ENCODE results near the gene CNTNAP2. TPM values are rescaled to one million over a fixed set of nuclear protein-coding genes. Genes with fewer than 3 reads are reported as not detected.

Gene CNTNAP2
- total and polyA plus RNA-seq, 4 donors: 41.3 to 127 (median 67.8) TPM

- WGBS (ENCODE audit: insufficient coverage): no CpG with 5 or more reads among the region's 1 CpG
- no peak overlapping the region for H3K27ac ChIP-seq (ENCODE audit: low read depth, low read length)
- H3K4me1 ChIP-seq (ENCODE audit: control insufficient read depth, insufficient read depth, low read length): no peaks in the 10 kb centered on the region
- H3K4me3 ChIP-seq (ENCODE audit: low read depth, low read length): no peak overlapping the region
- H3K27me3 ChIP-seq (ENCODE audit: control insufficient read depth, insufficient read depth, low read length): no peaks in the 10 kb centered on the region
- no peaks in the 10 kb centered on the region for H3K9me3 ChIP-seq (ENCODE audit: control insufficient read depth, insufficient read depth, low read length)
- H3K36me3 ChIP-seq (ENCODE audit: control insufficient read depth, insufficient read depth, low read length): no peaks in the 10 kb centered on the region
- no peak for DNase-seq (ENCODE audit: low read depth in 4 of 6, low spot score in 6 of 6)
Measured at GRCh38 chr7:148127374-148127773, 2010.8 kb downstream of the CNTNAP2 start.

GRCh38 chr7:148129023-148129422, 2012.4 kb downstream of the CNTNAP2 start:
- Histone ChIP-seq H3K36me3 (ENCODE audit: control insufficient read depth, insufficient read depth, low read length) (no peaks in the 10 kb centered on the region), H3K9me3 (ENCODE audit: control insufficient read depth, insufficient read depth, low read length) (no peaks in the 10 kb centered on the region), H3K4me1 (ENCODE audit: control insufficient read depth, insufficient read depth, low read length) (no peaks in the 10 kb centered on the region), H3K27ac (ENCODE audit: low read depth, low read length) (no peak overlapping the region), H3K27me3 (ENCODE audit: control insufficient read depth, insufficient read depth, low read length) (no peaks in the 10 kb centered on the region), H3K4me3 (ENCODE audit: low read depth, low read length) (no peak overlapping the region)
- WGBS (ENCODE audit: insufficient coverage): 99% methylated on average over 5 of the region's 6 CpGs
- DNase-seq (ENCODE audit: low read depth in 4 of 6, low spot score in 6 of 6): no peak

- Histone ChIP-seq H3K27ac (ENCODE audit: low read depth, low read length) (no peak overlapping the region), H3K27me3 (ENCODE audit: control insufficient read depth, insufficient read depth, low read length) (no peaks in the 10 kb centered on the region), H3K36me3 (ENCODE audit: control insufficient read depth, insufficient read depth, low read length) (no peaks in the 10 kb centered on the region), H3K9me3 (ENCODE audit: control insufficient read depth, insufficient read depth, low read length) (no peaks in the 10 kb centered on the region), H3K4me1 (ENCODE audit: control insufficient read depth, insufficient read depth, low read length) (no peaks in the 10 kb centered on the region), H3K4me3 (ENCODE audit: low read depth, low read length) (no peak overlapping the region)
- WGBS (ENCODE audit: insufficient coverage): no CpG with 5 or more reads among the region's 2 CpGs
- DNase-seq (ENCODE audit: low read depth in 4 of 6, low spot score in 6 of 6): no peak
Measured at GRCh38 chr7:148135116-148135515, 2018.5 kb downstream of the CNTNAP2 start.

- Histone ChIP-seq H3K9me3 (ENCODE audit: control insufficient read depth, insufficient read depth, low read length) (no peaks in the 10 kb centered on the region), H3K4me1 (ENCODE audit: control insufficient read depth, insufficient read depth, low read length) (no peaks in the 10 kb centered on the region), H3K27me3 (ENCODE audit: control insufficient read depth, insufficient read depth, low read length) (no peaks in the 10 kb centered on the region), H3K36me3 (ENCODE audit: control insufficient read depth, insufficient read depth, low read length) (no peaks in the 10 kb centered on the region), H3K27ac (ENCODE audit: low read depth, low read length) (no peak overlapping the region), H3K4me3 (ENCODE audit: low read depth, low read length) (no peak overlapping the region)
- DNase-seq (ENCODE audit: low read depth in 4 of 6, low spot score in 6 of 6): no peak
- WGBS (ENCODE audit: insufficient coverage): 90% methylated on average over 2 of the region's 3 CpGs
Measured at GRCh38 chr7:148135997-148136396, 2019.4 kb downstream of the CNTNAP2 start.

GRCh38 chr7:148142660-148143248, 2026.2 kb downstream of the CNTNAP2 start:
- WGBS (ENCODE audit: insufficient coverage): no CpG with 5 or more reads among the region's 4 CpGs

GRCh38 chr7:148144827-148145226, 2028.2 kb downstream of the CNTNAP2 start:
- 0% methylated on average over 1 of the region's 4 CpGs for WGBS (ENCODE audit: insufficient coverage)
- H3K27me3 ChIP-seq (ENCODE audit: control insufficient read depth, insufficient read depth, low read length): no peaks in the 10 kb centered on the region
- H3K36me3 ChIP-seq (ENCODE audit: control insufficient read depth, insufficient read depth, low read length): no peaks in the 10 kb centered on the region
- no peak overlapping the region for H3K4me3 ChIP-seq (ENCODE audit: low read depth, low read length)
- H3K27ac ChIP-seq (ENCODE audit: low read depth, low read length): peak overlapping the region; percentile 1
- H3K4me1 ChIP-seq (ENCODE audit: control insufficient read depth, insufficient read depth, low read length): no peaks in the 10 kb centered on the region
- peak in 2 of 6 donors; percentile 38 to 52 for DNase-seq (ENCODE audit: low read depth in 4 of 6, low spot score in 6 of 6)
- peaks cover 2% of the 10 kb centered on the region for H3K9me3 ChIP-seq (ENCODE audit: control insufficient read depth, insufficient read depth, low read length)

More at GRCh38 chr7:148142660-148143248, 2026.2 kb downstream of the CNTNAP2 start:
- Histone ChIP-seq H3K27ac (ENCODE audit: low read depth, low read length) (no peak overlapping the region), H3K9me3 (ENCODE audit: control insufficient read depth, insufficient read depth, low read length) (peaks cover 2% of the 10 kb centered on the region), H3K4me3 (ENCODE audit: low read depth, low read length) (no peak overlapping the region), H3K36me3 (ENCODE audit: control insufficient read depth, insufficient read depth, low read length) (no peaks in the 10 kb centered on the region), H3K4me1 (ENCODE audit: control insufficient read depth, insufficient read depth, low read length) (no peaks in the 10 kb centered on the region), H3K27me3 (ENCODE audit: control insufficient read depth, insufficient read depth, low read length) (no peaks in the 10 kb centered on the region)
- DNase-seq (ENCODE audit: low read depth in 4 of 6, low spot score in 6 of 6): peak in 4 of 6 donors; percentile 26 to 80 (median 50)

- Histone ChIP-seq H3K27ac (ENCODE audit: low read depth, low read length) (no peak overlapping the region), H3K9me3 (ENCODE audit: control insufficient read depth, insufficient read depth, low read length) (peaks cover 2% of the 10 kb centered on the region), H3K27me3 (ENCODE audit: control insufficient read depth, insufficient read depth, low read length) (no peaks in the 10 kb centered on the region), H3K36me3 (ENCODE audit: control insufficient read depth, insufficient read depth, low read length) (no peaks in the 10 kb centered on the region), H3K4me3 (ENCODE audit: low read depth, low read length) (no peak overlapping the region), H3K4me1 (ENCODE audit: control insufficient read depth, insufficient read depth, low read length) (no peaks in the 10 kb centered on the region)
- no CpG with 5 or more reads among the region's 2 CpGs for WGBS (ENCODE audit: insufficient coverage)
- DNase-seq (ENCODE audit: low read depth in 4 of 6, low spot score in 6 of 6): no peak
Measured at GRCh38 chr7:148146346-148146745, 2029.7 kb downstream of the CNTNAP2 start.

- no peak overlapping the region for H3K27ac ChIP-seq (ENCODE audit: low read depth, low read length)
- 100% methylated on average over 1 of the region's 6 CpGs for WGBS (ENCODE audit: insufficient coverage)
Measured at GRCh38 chr7:148147438-148147837, 2030.8 kb downstream of the CNTNAP2 start.

GRCh38 chr7:148148456-148148855, 2031.9 kb downstream of the CNTNAP2 start:
- no peak overlapping the region for H3K27ac ChIP-seq (ENCODE audit: low read depth, low read length)

More at GRCh38 chr7:148147438-148147837, 2030.8 kb downstream of the CNTNAP2 start:
- no peaks in the 10 kb centered on the region for H3K27me3 ChIP-seq (ENCODE audit: control insufficient read depth, insufficient read depth, low read length)
- DNase-seq (ENCODE audit: low read depth in 4 of 6, low spot score in 6 of 6): no peak
- no peak overlapping the region for H3K4me3 ChIP-seq (ENCODE audit: low read depth, low read length)
- no peaks in the 10 kb centered on the region for H3K36me3 ChIP-seq (ENCODE audit: control insufficient read depth, insufficient read depth, low read length)
- H3K9me3 ChIP-seq (ENCODE audit: control insufficient read depth, insufficient read depth, low read length): peaks cover 2% of the 10 kb centered on the region
- no peaks in the 10 kb centered on the region for H3K4me1 ChIP-seq (ENCODE audit: control insufficient read depth, insufficient read depth, low read length)

GRCh38 chr7:148149730-148150129, 2033.1 kb downstream of the CNTNAP2 start:
- Histone ChIP-seq H3K36me3 (ENCODE audit: control insufficient read depth, insufficient read depth, low read length) (no peaks in the 10 kb centered on the region), H3K4me1 (ENCODE audit: control insufficient read depth, insufficient read depth, low read length) (peaks cover 9% of the 10 kb centered on the region), H3K4me3 (ENCODE audit: low read depth, low read length) (no peak overlapping the region), H3K27me3 (ENCODE audit: control insufficient read depth, insufficient read depth, low read length) (no peaks in the 10 kb centered on the region), H3K9me3 (ENCODE audit: control insufficient read depth, insufficient read depth, low read length) (no peaks in the 10 kb centered on the region), H3K27ac (ENCODE audit: low read depth, low read length) (no peak overlapping the region)
- DNase-seq (ENCODE audit: low read depth in 4 of 6, low spot score in 6 of 6): no peak
- no CpG with 5 or more reads among the region's 3 CpGs for WGBS (ENCODE audit: insufficient coverage)

More at GRCh38 chr7:148148456-148148855, 2031.9 kb downstream of the CNTNAP2 start:
- Histone ChIP-seq H3K9me3 (ENCODE audit: control insufficient read depth, insufficient read depth, low read length) (peaks cover 2% of the 10 kb centered on the region), H3K4me1 (ENCODE audit: control insufficient read depth, insufficient read depth, low read length) (peaks cover 2% of the 10 kb centered on the region), H3K36me3 (ENCODE audit: control insufficient read depth, insufficient read depth, low read length) (no peaks in the 10 kb centered on the region), H3K27me3 (ENCODE audit: control insufficient read depth, insufficient read depth, low read length) (no peaks in the 10 kb centered on the region), H3K4me3 (ENCODE audit: low read depth, low read length) (no peak overlapping the region)
- no CpG with 5 or more reads among the region's 3 CpGs for WGBS (ENCODE audit: insufficient coverage)
- no peak for DNase-seq (ENCODE audit: low read depth in 4 of 6, low spot score in 6 of 6)
